ENCODE measurements around the gene EPC2. TPM values are rescaled to one million over a fixed set of nuclear protein-coding genes. Genes with fewer than 3 reads are reported as not detected.

Gene EPC2
- polyA plus RNA-seq, 1 of the 3 experiments (the other 2 are of a cell fraction): 8.8 TPM

- POLR2A ChIA-PET: no interaction called here
- Histone ChIP-seq H3K36me3 (replicated peaks in 1 of 2; ENCODE audit: control insufficient read depth in 1 of 2, insufficient read depth in 2 of 2, low read length in 1 of 2) (no peaks in the 10 kb centered on the region), H3K27me3 (ENCODE audit: insufficient read depth) (no peaks in the 10 kb centered on the region), H3K9me3 (no peaks in the 10 kb centered on the region), H3K79me2 (ENCODE audit: insufficient read depth) (peaks cover 93% of the 10 kb centered on the region), H2AFZ (ENCODE audit: low read depth) (no peak overlapping the region), H3K4me2 (no peak overlapping the region), H3F3A (replicated peaks; ENCODE audit: insufficient read depth) (peaks cover 12% of the 10 kb centered on the region), H3K9me2 (no peaks in the 10 kb centered on the region), H3K9ac (no peak overlapping the region), H3K27ac (ENCODE audit: low read depth in 2 of 2, low read length in 1 of 2) (no peak overlapping the region), H3K4me1 (ENCODE audit: control insufficient read depth in 1 of 2, insufficient read depth in 2 of 2, low read depth in 1 of 2, low read length in 1 of 2) (peaks cover 14 to 19% of the 10 kb centered on the region in 2 experiments; a peak in 3 of 4 replicates), H4K20me1 (ENCODE audit: insufficient read depth) (peaks cover 70% of the 10 kb centered on the region), H3K4me3 (ENCODE audit: low read depth in 2 of 2, low read length in 1 of 2) (no peak overlapping the region)
- TF ChIP-seq NRF1 (IDR thresholded peaks at IDR 0.05; ENCODE audit: low read depth, low read length) (no peak), ZBTB33 (IDR thresholded peaks at IDR 0.05; ENCODE audit: borderline replicate concordance, low read depth) (no peak), FOXJ3 (CRISPR knock-in tag; IDR thresholded peaks at IDR 0.05) (no peak), SMC3 (IDR thresholded peaks at IDR 0.05; ENCODE audit: low read depth, low read length) (no peak), RFX5 (IDR thresholded peaks at IDR 0.05; ENCODE audit: low read length) (no peak), JUND (IDR thresholded peaks at IDR 0.05) (no peak)
- TF ChIP-seq, protein P1, sequence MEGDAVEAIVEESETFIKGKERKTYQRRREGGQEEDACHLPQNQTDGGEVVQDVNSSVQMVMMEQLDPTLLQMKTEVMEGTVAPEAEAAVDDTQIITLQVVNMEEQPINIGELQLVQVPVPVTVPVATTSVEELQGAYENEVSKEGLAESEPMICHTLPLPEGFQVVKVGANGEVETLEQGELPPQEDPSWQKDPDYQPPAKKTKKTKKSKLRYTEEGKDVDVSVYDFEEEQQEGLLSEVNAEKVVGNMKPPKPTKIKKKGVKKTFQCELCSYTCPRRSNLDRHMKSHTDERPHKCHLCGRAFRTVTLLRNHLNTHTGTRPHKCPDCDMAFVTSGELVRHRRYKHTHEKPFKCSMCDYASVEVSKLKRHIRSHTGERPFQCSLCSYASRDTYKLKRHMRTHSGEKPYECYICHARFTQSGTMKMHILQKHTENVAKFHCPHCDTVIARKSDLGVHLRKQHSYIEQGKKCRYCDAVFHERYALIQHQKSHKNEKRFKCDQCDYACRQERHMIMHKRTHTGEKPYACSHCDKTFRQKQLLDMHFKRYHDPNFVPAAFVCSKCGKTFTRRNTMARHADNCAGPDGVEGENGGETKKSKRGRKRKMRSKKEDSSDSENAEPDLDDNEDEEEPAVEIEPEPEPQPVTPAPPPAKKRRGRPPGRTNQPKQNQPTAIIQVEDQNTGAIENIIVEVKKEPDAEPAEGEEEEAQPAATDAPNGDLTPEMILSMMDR (IDR thresholded peaks at IDR 0.05): no peak
- CTCF ChIA-PET: no interaction called here
- DNase-seq: no peak
Observed at GRCh38 chr2:148721520-148721931, 77.0 kb downstream of the EPC2 start.

DNA sequence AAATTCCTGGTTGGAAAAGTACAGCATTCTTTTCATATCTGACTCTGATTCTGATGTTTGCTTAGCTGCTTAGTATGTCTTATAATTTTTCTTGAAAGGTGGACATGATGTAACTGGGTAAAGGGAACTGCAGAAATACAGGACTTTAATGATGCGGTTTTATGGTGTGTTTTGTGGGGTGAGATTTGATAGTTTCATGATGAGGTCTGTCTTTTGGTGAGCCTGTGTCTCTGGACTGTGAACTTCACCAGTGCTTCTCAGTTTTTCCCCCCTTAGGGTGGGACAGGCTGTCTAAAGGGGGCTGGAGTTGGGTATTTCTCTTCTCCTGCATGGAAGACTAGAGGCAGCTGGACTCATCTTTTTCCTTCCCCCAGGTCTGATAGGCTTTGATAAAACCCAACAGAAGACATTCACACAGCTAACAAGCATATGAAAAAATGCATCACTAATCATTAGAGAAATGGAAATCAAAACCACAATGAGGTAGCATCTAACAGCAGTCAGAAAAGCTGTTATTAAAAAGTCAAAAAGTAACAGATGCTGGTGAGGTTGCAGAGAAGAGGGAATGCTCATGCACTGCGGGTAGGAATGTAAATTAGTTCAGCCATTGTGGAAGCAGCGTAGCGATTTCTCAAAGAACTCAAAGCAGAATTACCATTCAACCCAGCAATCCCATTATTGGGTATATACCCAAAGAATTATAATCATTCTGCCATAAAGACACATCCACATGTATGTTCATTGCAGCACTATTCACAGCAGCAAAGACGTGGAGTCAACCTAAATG lies 77.6 kb downstream of the EPC2 start:
- Histone ChIP-seq H2AFZ (ENCODE audit: low read depth) (no peak overlapping the region), H3K4me1 (ENCODE audit: control insufficient read depth in 1 of 2, insufficient read depth in 2 of 2, low read depth in 1 of 2, low read length in 1 of 2) (peaks cover 14 to 19% of the 10 kb centered on the region in 2 experiments; a peak in 3 of 4 replicates), H3K79me2 (ENCODE audit: insufficient read depth) (peaks cover 93% of the 10 kb centered on the region), H4K20me1 (ENCODE audit: insufficient read depth) (peaks cover 63% of the 10 kb centered on the region), H3K27ac (ENCODE audit: low read depth in 2 of 2, low read length in 1 of 2) (no peak overlapping the region), H3K36me3 (replicated peaks in 1 of 2; ENCODE audit: control insufficient read depth in 1 of 2, insufficient read depth in 2 of 2, low read length in 1 of 2) (peaks cover 0 to 5% of the 10 kb centered on the region in 2 experiments), H3K4me2 (no peak overlapping the region), H3K9me3 (peaks cover 4% of the 10 kb centered on the region; the same call in 1 of the 2 replicates), H3F3A (replicated peaks; ENCODE audit: insufficient read depth) (peaks cover 12% of the 10 kb centered on the region), H3K27me3 (ENCODE audit: insufficient read depth) (no peaks in the 10 kb centered on the region), H3K4me3 (ENCODE audit: low read depth in 2 of 2, low read length in 1 of 2) (no peak overlapping the region), H3K9ac (no peak overlapping the region), H3K9me2 (no peaks in the 10 kb centered on the region)
- 91% methylated on average over 5 of the region's 5 CpGs for WGBS (ENCODE audit: low lambda C conversion rate)
- ChIA-PET CTCF (no interaction called here), POLR2A (no interaction called here)
- no peak for TF ChIP-seq NRF1 (IDR thresholded peaks at IDR 0.05; ENCODE audit: low read depth, low read length)
- no peak for DNase-seq
